ENCODE data around the gene TTYH3. TPM values are rescaled to one million over a fixed set of nuclear protein-coding genes. Genes with fewer than 3 reads are reported as not detected.

TTYH3 gene
- total and polyA plus RNA-seq, 2 of the 13 experiments (the other 11 are each of a cell fraction or from before 2014, with no cell fraction given) = 26.3 to 50.0 TPM

DNA sequence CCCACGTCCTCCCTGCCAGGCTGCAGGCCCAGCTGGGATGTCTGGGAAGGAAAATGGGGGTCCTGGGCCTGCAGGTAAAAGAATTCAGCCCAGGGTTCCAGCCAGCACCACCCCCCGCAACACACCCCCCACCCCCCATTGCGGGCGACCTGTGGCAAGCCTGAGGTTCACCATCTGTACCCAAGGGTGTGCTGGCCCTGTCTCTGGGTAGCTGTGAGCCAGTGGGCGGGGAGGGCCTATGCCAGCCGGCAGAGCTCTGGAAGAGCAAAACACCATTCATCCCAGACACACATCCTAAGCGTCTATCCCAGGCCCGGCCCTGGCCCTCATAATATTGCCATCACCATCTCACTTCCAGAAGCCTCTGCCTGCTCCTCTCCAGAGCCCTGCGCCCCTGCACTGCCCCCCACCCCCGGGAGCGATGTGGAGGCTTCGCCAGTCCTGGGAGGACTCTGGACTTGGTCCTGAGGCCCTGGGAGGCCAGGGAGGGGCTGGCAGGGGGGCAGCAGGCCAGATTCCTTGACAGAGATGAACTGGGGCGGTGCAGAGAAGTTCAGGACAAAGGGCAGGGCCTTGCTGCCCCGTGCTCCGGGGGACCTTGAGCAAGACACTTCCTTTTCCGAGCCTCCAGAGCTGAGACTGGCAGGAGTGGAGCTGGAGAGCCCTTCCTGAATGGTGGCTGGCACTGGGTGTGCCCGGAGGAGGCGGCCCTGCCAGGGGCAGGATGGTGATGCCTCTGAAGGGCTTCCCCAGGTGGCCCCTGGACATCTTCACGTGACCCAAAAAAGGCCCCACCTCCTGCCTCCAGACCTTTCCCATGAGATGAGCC lies 8.7 kb upstream of the TTYH3 start (continued):
- TF ChIP-seq NR3C1 (CRISPR knock-in tag; IDR thresholded peaks at IDR 0.05) (no peak), ZNF225 (CRISPR knock-in tag; IDR thresholded peaks at IDR 0.05) (no peak), ZBTB25 (CRISPR knock-in tag; IDR thresholded peaks at IDR 0.05) (peak; percentile 56; the same call in 1 of the 2 replicates), SALL2 (CRISPR knock-in tag; IDR thresholded peaks at IDR 0.05) (no peak), ETV5 (CRISPR knock-in tag; IDR thresholded peaks at IDR 0.05; ENCODE audit: borderline replicate concordance) (peak; percentile 89), ZNF12 (CRISPR knock-in tag; IDR thresholded peaks at IDR 0.05) (no peak), ZNF724P (CRISPR knock-in tag; IDR thresholded peaks at IDR 0.05; ENCODE audit: borderline replicate concordance) (no peak; the same call in 1 of the 2 replicates), GFI1 (CRISPR knock-in tag; IDR thresholded peaks at IDR 0.05; ENCODE audit: borderline replicate concordance) (peak; percentile 33; the same call in 1 of the 2 replicates), ZGPAT (CRISPR knock-in tag; IDR thresholded peaks at IDR 0.05) (peak; percentile 89), ZNF670 (CRISPR knock-in tag; IDR thresholded peaks at IDR 0.05; ENCODE audit: borderline replicate concordance) (0 out of 2 replicates have a peak, but pooled peaks have one; percentile 81), TAF15 (IDR thresholded peaks at IDR 0.05; ENCODE audit: low read depth, low read length, poor library complexity, severe bottlenecking) (no peak), ZNF34 (CRISPR knock-in tag; IDR thresholded peaks at IDR 0.05; ENCODE audit: borderline replicate concordance) (no peak; the same call in 1 of the 2 replicates), WIZ (CRISPR knock-in tag; IDR thresholded peaks at IDR 0.05) (no peak), MXD3 (CRISPR knock-in tag; IDR thresholded peaks at IDR 0.05) (no peak), NFRKB (IDR thresholded peaks at IDR 0.05) (no peak), PATZ1 (CRISPR knock-in tag; IDR thresholded peaks at IDR 0.05) (peak; percentile 99), ZBTB37 (CRISPR knock-in tag; IDR thresholded peaks at IDR 0.05) (peak; percentile 66), GZF1 (CRISPR knock-in tag; IDR thresholded peaks at IDR 0.05) (no peak), ZMYM4 (CRISPR knock-in tag; IDR thresholded peaks at IDR 0.05) (peak; percentile 67), MTA1 (CRISPR knock-in tag; IDR thresholded peaks at IDR 0.05; ENCODE audit: borderline replicate concordance) (peak; percentile 99), IRF2 (CRISPR knock-in tag; IDR thresholded peaks at IDR 0.05) (peak; percentile 75; the same call in 1 of the 2 replicates), SCMH1 (CRISPR knock-in tag; IDR thresholded peaks at IDR 0.05; ENCODE audit: borderline replicate concordance) (no peak), SMARCE1 (IDR thresholded peaks at IDR 0.05; ENCODE audit: borderline replicate concordance) (no peak), SIX1 (CRISPR knock-in tag; IDR thresholded peaks at IDR 0.05; ENCODE audit: borderline replicate concordance) (0 out of 2 replicates have a peak, but pooled peaks have one; percentile 18)

Data from HepG2 (cell line).